Measurements from ENCODE around the gene RASSF1. TPM values are rescaled to one million over a fixed set of nuclear protein-coding genes. Genes with fewer than 3 reads are reported as not detected.

RASSF1 gene
- polyA plus RNA-seq, 1 donor from 2014 or later, result 51.4 TPM

GRCh38 chr3:50383750-50384149 lies 43.1 kb upstream of the RASSF1 start:
- Histone ChIP-seq H3K27me3 (ENCODE audit: insufficient read depth, low read depth, low read length) (no peaks in the 10 kb centered on the region), H4K20me1 (ENCODE audit: insufficient read depth) (no peaks in the 10 kb centered on the region), H3K4me2 (ENCODE audit: low read length) (no peak overlapping the region)

GRCh38 chr3:50382722-50383121 lies 42.1 kb upstream of the RASSF1 start:
- H3K9me3 ChIP-seq (ENCODE audit: low read length), result no peaks in the 10 kb centered on the region
- no peaks in the 10 kb centered on the region for H3K36me3 ChIP-seq (ENCODE audit: insufficient read depth, low read length)
- no peaks in the 10 kb centered on the region for H3F3A ChIP-seq (ENCODE audit: insufficient read depth, low read length, poor library complexity, severe bottlenecking)
- H3K27ac ChIP-seq (ENCODE audit: low read length), result no peak overlapping the region
- H3K79me2 ChIP-seq (replicated peaks; ENCODE audit: insufficient read depth, low read length), result no peaks in the 10 kb centered on the region
- H2AFZ ChIP-seq (ENCODE audit: low read depth, low read length), result no peak overlapping the region
- H3K9ac ChIP-seq (ENCODE audit: low read length), result no peak overlapping the region
- no peak overlapping the region for H3K4me2 ChIP-seq (ENCODE audit: low read length)
- no peaks in the 10 kb centered on the region for H3K27me3 ChIP-seq (ENCODE audit: insufficient read depth, low read depth, low read length)
- H3K4me3 ChIP-seq (ENCODE audit: low read length), result no peak overlapping the region
- no peaks in the 10 kb centered on the region for H4K20me1 ChIP-seq (ENCODE audit: insufficient read depth)
- TF ChIP-seq POLR2AphosphoS5 (IDR thresholded peaks at IDR 0.05) (no peak), TAF1 (IDR thresholded peaks at IDR 0.05; ENCODE audit: low read depth) (no peak), EZH2 (IDR thresholded peaks at IDR 0.05; ENCODE audit: borderline replicate concordance, insufficient read depth, low read length, poor library complexity, severe bottlenecking) (no peak), MXI1 (conservative IDR thresholded peaks at IDR 0.05; ENCODE audit: poor library complexity, severe bottlenecking) (no peak), SMC3 (conservative IDR thresholded peaks at IDR 0.05; ENCODE audit: poor library complexity) (no peak), RAD21 (conservative IDR thresholded peaks at IDR 0.05) (no peak), EP300 (conservative IDR thresholded peaks at IDR 0.05; ENCODE audit: poor library complexity, severe bottlenecking) (no peak)
- TF ChIP-seq, protein P1, sequence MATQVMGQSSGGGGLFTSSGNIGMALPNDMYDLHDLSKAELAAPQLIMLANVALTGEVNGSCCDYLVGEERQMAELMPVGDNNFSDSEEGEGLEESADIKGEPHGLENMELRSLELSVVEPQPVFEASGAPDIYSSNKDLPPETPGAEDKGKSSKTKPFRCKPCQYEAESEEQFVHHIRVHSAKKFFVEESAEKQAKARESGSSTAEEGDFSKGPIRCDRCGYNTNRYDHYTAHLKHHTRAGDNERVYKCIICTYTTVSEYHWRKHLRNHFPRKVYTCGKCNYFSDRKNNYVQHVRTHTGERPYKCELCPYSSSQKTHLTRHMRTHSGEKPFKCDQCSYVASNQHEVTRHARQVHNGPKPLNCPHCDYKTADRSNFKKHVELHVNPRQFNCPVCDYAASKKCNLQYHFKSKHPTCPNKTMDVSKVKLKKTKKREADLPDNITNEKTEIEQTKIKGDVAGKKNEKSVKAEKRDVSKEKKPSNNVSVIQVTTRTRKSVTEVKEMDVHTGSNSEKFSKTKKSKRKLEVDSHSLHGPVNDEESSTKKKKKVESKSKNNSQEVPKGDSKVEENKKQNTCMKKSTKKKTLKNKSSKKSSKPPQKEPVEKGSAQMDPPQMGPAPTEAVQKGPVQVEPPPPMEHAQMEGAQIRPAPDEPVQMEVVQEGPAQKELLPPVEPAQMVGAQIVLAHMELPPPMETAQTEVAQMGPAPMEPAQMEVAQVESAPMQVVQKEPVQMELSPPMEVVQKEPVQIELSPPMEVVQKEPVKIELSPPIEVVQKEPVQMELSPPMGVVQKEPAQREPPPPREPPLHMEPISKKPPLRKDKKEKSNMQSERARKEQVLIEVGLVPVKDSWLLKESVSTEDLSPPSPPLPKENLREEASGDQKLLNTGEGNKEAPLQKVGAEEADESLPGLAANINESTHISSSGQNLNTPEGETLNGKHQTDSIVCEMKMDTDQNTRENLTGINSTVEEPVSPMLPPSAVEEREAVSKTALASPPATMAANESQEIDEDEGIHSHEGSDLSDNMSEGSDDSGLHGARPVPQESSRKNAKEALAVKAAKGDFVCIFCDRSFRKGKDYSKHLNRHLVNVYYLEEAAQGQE (IDR thresholded peaks at IDR 0.05; ENCODE audit: borderline replicate concordance), result no peak
- TF ChIP-seq, protein P2, sequence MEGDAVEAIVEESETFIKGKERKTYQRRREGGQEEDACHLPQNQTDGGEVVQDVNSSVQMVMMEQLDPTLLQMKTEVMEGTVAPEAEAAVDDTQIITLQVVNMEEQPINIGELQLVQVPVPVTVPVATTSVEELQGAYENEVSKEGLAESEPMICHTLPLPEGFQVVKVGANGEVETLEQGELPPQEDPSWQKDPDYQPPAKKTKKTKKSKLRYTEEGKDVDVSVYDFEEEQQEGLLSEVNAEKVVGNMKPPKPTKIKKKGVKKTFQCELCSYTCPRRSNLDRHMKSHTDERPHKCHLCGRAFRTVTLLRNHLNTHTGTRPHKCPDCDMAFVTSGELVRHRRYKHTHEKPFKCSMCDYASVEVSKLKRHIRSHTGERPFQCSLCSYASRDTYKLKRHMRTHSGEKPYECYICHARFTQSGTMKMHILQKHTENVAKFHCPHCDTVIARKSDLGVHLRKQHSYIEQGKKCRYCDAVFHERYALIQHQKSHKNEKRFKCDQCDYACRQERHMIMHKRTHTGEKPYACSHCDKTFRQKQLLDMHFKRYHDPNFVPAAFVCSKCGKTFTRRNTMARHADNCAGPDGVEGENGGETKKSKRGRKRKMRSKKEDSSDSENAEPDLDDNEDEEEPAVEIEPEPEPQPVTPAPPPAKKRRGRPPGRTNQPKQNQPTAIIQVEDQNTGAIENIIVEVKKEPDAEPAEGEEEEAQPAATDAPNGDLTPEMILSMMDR (IDR thresholded peaks at IDR 0.05; ENCODE audit: poor library complexity, severe bottlenecking), result no peak
- no peaks in the 10 kb centered on the region for H3K9me2 ChIP-seq (ENCODE audit: insufficient read depth, low read length)

More at GRCh38 chr3:50383750-50384149, 43.1 kb upstream of the RASSF1 start:
- no peak overlapping the region for H3K9ac ChIP-seq (ENCODE audit: low read length)
- H3K27ac ChIP-seq (ENCODE audit: low read length), result no peak overlapping the region
- H3K9me2 ChIP-seq (ENCODE audit: insufficient read depth, low read length), result no peaks in the 10 kb centered on the region
- H2AFZ ChIP-seq (ENCODE audit: low read depth, low read length), result no peak overlapping the region
- H3K36me3 ChIP-seq (ENCODE audit: insufficient read depth, low read length), result no peaks in the 10 kb centered on the region
- no peaks in the 10 kb centered on the region for H3F3A ChIP-seq (ENCODE audit: insufficient read depth, low read length, poor library complexity, severe bottlenecking)
- no peak overlapping the region for H3K4me3 ChIP-seq (ENCODE audit: low read length)
- H3K9me3 ChIP-seq (ENCODE audit: low read length), result no peaks in the 10 kb centered on the region
- H3K79me2 ChIP-seq (replicated peaks; ENCODE audit: insufficient read depth, low read length), result no peaks in the 10 kb centered on the region
- TF ChIP-seq TAF1 (IDR thresholded peaks at IDR 0.05; ENCODE audit: low read depth) (no peak), POLR2AphosphoS5 (IDR thresholded peaks at IDR 0.05) (no peak), EP300 (conservative IDR thresholded peaks at IDR 0.05; ENCODE audit: poor library complexity, severe bottlenecking) (no peak), MXI1 (conservative IDR thresholded peaks at IDR 0.05; ENCODE audit: poor library complexity, severe bottlenecking) (no peak), RAD21 (conservative IDR thresholded peaks at IDR 0.05) (no peak), SMC3 (conservative IDR thresholded peaks at IDR 0.05; ENCODE audit: poor library complexity) (no peak), EZH2 (IDR thresholded peaks at IDR 0.05; ENCODE audit: borderline replicate concordance, insufficient read depth, low read length, poor library complexity, severe bottlenecking) (no peak)
- TF ChIP-seq, protein P1 (IDR thresholded peaks at IDR 0.05; ENCODE audit: borderline replicate concordance), result no peak
- TF ChIP-seq, protein P2 (IDR thresholded peaks at IDR 0.05; ENCODE audit: poor library complexity, severe bottlenecking), result no peak
